A549 treated with ZK216348 at 1 μM for 4 hours (cell line): ENCODE measurements around the gene DOCK10. TPM values are rescaled to one million over a fixed set of nuclear protein-coding genes. Genes with fewer than 3 reads are reported as not detected.

Experiments used
- total RNA-seq: library from RNA; stranded (reverse); fragments of 200-300 nt; extraction: Qiagen RNA extraction; gene quantifications from 5 replicates; pipeline ENCODE4 v1.2.3, GENCODE V29; 2022; ENCODE audit warnings: low read depth

The DOCK10 gene
- 28.3 to 39.3 TPM (median 33.5 TPM) in 5 replicates for total RNA-seq

DNA sequence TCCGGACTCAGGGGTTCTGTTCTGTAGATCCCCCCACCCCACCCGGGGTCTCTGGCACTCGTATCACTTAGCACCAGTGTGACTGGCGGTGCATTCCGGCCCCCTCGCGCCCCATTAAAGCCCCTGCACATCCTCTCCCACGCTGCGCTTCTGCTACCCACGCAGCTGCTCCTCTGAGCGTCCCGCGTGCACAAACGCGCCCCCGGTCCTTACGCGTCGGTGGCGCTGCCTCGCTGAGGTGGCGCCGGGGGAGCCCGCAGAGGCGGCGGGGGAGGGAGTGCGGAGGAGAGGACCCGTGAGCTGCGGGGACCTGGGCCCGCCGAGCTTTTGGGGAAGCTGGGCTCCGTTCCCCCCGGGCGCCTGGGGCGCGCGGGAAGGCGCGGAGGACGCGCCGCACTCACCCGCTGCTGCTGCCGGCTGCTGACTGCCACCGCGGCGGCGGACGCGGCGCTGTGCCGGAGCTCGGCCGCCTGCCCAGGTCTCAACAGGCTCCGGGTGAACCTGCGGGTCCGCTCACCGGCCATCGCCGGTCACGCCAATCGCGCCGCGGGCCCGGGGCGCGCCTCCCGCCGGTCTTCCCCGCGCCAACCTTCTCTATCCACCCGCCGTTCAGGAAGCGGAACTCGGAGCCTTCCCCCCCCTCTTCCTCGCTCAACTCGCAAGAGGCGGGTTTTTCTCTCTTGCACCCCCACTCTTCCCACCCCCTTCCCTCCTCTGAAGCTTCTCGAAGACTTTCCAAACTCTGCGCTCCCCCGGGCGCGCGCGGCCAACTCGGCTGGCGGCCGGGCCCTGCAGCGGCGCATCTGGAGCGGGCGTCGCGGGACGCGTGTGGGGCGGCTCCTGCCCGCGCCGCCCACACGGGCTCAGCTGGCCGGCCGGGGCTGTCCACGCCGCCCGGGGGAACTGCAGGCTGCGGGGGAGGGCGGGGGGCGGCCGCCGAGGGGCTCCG lies at the start of gene DOCK10:
DOCK10 (minus strand) TSS at position 618 of the 949 bp plus-strand sequence; CDS start at position 524, 94 bp downstream.

DNA sequence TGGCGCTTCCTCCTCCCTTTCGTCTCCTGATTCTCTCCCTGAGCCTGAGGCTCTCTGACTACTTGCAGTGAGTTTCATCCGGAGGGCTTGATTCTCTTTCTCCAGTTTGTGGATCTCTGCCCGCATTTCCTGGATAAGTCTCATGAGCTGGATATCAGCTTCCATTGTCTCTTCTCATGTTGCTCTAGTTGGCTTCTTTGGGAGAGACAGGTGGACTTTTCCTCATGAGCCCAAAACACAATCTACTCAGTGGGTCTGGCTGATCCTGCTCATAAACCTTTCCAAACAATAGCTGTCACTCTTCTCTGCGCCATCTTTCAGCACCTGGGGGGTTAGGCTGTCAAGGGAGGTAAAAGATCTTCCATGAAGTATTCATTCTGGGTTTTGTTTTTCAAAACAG lies 326.1 kb downstream of the DOCK10 start, which contains the start of gene CCDC195:
CCDC195 (minus strand) TSS at position 165 of the 400 bp plus-strand sequence; CDS start at position 165, 0 bp downstream.

